IMR-90 (cell line): Measurements from ENCODE around the gene SOX1. TPM values are rescaled to one million over a fixed set of nuclear protein-coding genes. Genes with fewer than 3 reads are reported as not detected.

ENCODE experiments used
- ATAC-seq: fragments of 200-7000 bp; cut with Tn5 transposase; 2 replicates; pipeline ENCODE4 v1.9.1; 2020; ENCODE audit warnings: low read depth, mild to moderate bottlenecking, moderate library complexity
- BruUV-seq: library from RNA; stranded (reverse); fragments of 400-500 nt; replicated peaks from 2 replicates; lab custom pipeline; 2021; lab: Mats Ljungman, UMichigan
- CTCF ChIA-PET: fragments of 300-600 bp; formaldehyde crosslinking; extraction: SDS; loops from one replicate; lab custom pipeline; 2021; ENCODE audit warnings: antibody characterized with exemption; lab: Yijun Ruan, JAX
- POLR2A ChIA-PET: fragments of 300-600 bp; sonication (Branson Sonifier 250); formaldehyde crosslinking; loops from one replicate; lab custom pipeline; 2022; ENCODE audit warnings: antibody characterized with exemption; ENCODE audit not compliant: unreplicated experiment; lab: Charles Lee
- DNase-seq: peaks from one replicate; pipeline ENCODE4 v3.0.0; 2013
- H2AFZ ChIP-seq: replicated peaks from 2 replicates; pipeline ENCODE3; 2013; ENCODE audit warnings: low read length, mild to moderate bottlenecking; ENCODE audit not compliant: poor library complexity
- H2AK5ac ChIP-seq: 2 replicates; pipeline ENCODE4 v1.6.1; 2013; ENCODE audit warnings: low read depth, low read length, inconsistent platforms
- H2AK9ac ChIP-seq: replicated peaks from 2 replicates; pipeline ENCODE3; 2013; ENCODE audit warnings: mild to moderate bottlenecking, low read depth, low read length, moderate library complexity; ENCODE audit not compliant: poor library complexity
- H2BK120ac ChIP-seq: 2 replicates; pipeline ENCODE4 v1.6.1; 2013; ENCODE audit warnings: low read depth, low read length, inconsistent platforms
- H2BK15ac ChIP-seq: 3 replicates; pipeline ENCODE4 v1.6.1; 2013; ENCODE audit warnings: low read depth, low read length, inconsistent platforms
- H2BK20ac ChIP-seq: 2 replicates; pipeline ENCODE4 v1.6.1; 2013; ENCODE audit warnings: low read depth, mild to moderate bottlenecking, inconsistent platforms, low read length, moderate library complexity
- H2BK5ac ChIP-seq: 2 replicates; pipeline ENCODE4 v1.6.1; 2013; ENCODE audit warnings: mild to moderate bottlenecking, low read depth, low read length, inconsistent platforms; ENCODE audit not compliant: poor library complexity, severe bottlenecking
- H3K14ac ChIP-seq: replicated peaks from 2 replicates; pipeline ENCODE4 v1.6.1; 2013; ENCODE audit warnings: low read depth, low read length, inconsistent platforms
- H3K18ac ChIP-seq: 2 replicates; pipeline ENCODE4 v1.6.1; 2013; ENCODE audit warnings: low read depth, low read length, control low read depth
- H3K23ac ChIP-seq: 2 replicates; pipeline ENCODE4 v1.6.1; 2013; ENCODE audit warnings: low read depth, low read length, inconsistent platforms
- H3K27ac ChIP-seq: 2 replicates; pipeline ENCODE4 v1.5.1; 2013; ENCODE audit warnings: mild to moderate bottlenecking, control low read depth, low read length; ENCODE audit not compliant: insufficient read depth
- H3K27me3 ChIP-seq: 2 replicates; pipeline ENCODE4 v1.6.1; 2013; ENCODE audit warnings: low read length; ENCODE audit not compliant: control insufficient read depth, insufficient read depth
- H3K36me3 ChIP-seq: 2 replicates; pipeline ENCODE4 v1.6.1; 2013; ENCODE audit warnings: low read length, mixed read lengths; ENCODE audit not compliant: control insufficient read depth, insufficient read depth
- H3K4ac ChIP-seq: 2 replicates; pipeline ENCODE4 v1.6.1; 2013; ENCODE audit warnings: low read depth, low read length, inconsistent platforms
- H3K4me1 ChIP-seq: 2 replicates; pipeline ENCODE4 v1.6.1; 2013; ENCODE audit warnings: low read length, mixed read lengths; ENCODE audit not compliant: control insufficient read depth, insufficient read depth
- H3K4me2 ChIP-seq: 2 replicates; pipeline ENCODE4 v1.6.1; 2013; ENCODE audit warnings: low read depth, mild to moderate bottlenecking, control low read depth, low read length, moderate library complexity
- H3K4me3 ChIP-seq: 2 replicates; pipeline ENCODE4 v1.5.1; 2013; ENCODE audit warnings: low read depth, mild to moderate bottlenecking, control low read depth, low read length, moderate library complexity; ENCODE audit not compliant: insufficient read depth
- H3K56ac ChIP-seq: 2 replicates; pipeline ENCODE4 v1.6.1; 2013; ENCODE audit warnings: low read length, inconsistent platforms; ENCODE audit not compliant: insufficient read depth; ENCODE audit errors: extremely low read depth
- H3K79me1 ChIP-seq, 2 experiments: 2 replicates each; pipeline ENCODE4 v1.6.1; 2013; ENCODE audit warnings: low read length in 2 of 2, inconsistent platforms in 1 of 2, low read depth in 1 of 2
- H3K9ac ChIP-seq: 2 replicates; pipeline ENCODE4 v1.6.1; 2013; ENCODE audit warnings: low read depth, low read length, control low read depth
- H3K9me1 ChIP-seq: 2 replicates; pipeline ENCODE4 v1.6.1; 2013; ENCODE audit warnings: low read length, inconsistent platforms; ENCODE audit not compliant: insufficient read depth
- H3K9me3 ChIP-seq: 2 replicates; pipeline ENCODE4 v1.6.1; 2013; ENCODE audit warnings: low read length; ENCODE audit not compliant: control insufficient read depth, insufficient read depth
- H4K20me1 ChIP-seq: 2 replicates; pipeline ENCODE4 v1.6.1; 2013; ENCODE audit warnings: low read length, inconsistent platforms; ENCODE audit not compliant: insufficient read depth
- H4K5ac ChIP-seq: 2 replicates; pipeline ENCODE4 v1.6.1; 2013; ENCODE audit warnings: mild to moderate bottlenecking, low read depth, low read length, control low read depth
- H4K8ac ChIP-seq, 2 experiments: 2 replicates each; pipeline ENCODE4 v1.6.1; 2013; ENCODE audit warnings: low read depth in 2 of 2, low read length in 2 of 2, control low read depth in 1 of 2, inconsistent platforms in 1 of 2
- H4K91ac ChIP-seq: 2 replicates; pipeline ENCODE4 v1.6.1; 2013; ENCODE audit warnings: low read depth, low read length, inconsistent platforms; ENCODE audit not compliant: insufficient read depth
- BHLHE40 ChIP-seq: fragments of 150-350 bp; IDR thresholded peaks from 2 replicates; pipeline ENCODE4 v1.6.1; 2016; ENCODE audit warnings: mild to moderate bottlenecking, low read depth, low read length
- CEBPB ChIP-seq: IDR thresholded peaks from 2 replicates; pipeline ENCODE4 v1.6.1; 2012; ENCODE audit warnings: low read depth, low read length, improper control_type of control experiment
- CHD1 ChIP-seq: IDR thresholded peaks from 2 replicates; pipeline ENCODE4 v1.6.1; 2012; ENCODE audit warnings: low read depth, low read length, improper control_type of control experiment
- CTCF ChIP-seq: conservative IDR thresholded peaks from 2 replicates; pipeline ENCODE4 v1.5.1; 2012; ENCODE audit warnings: mild to moderate bottlenecking, low read depth, low read length, improper control_type of control experiment
- FOS ChIP-seq: fragments of 150-350 bp; IDR thresholded peaks from 2 replicates; pipeline ENCODE4 v1.6.1; 2016; ENCODE audit warnings: low read depth, low read length
- MAFK ChIP-seq: IDR thresholded peaks from 2 replicates; pipeline ENCODE4 v1.6.1; 2012; ENCODE audit warnings: low read depth, low read length, improper control_type of control experiment
- MAZ ChIP-seq: IDR thresholded peaks from 2 replicates; pipeline ENCODE4 v1.6.1; 2012; ENCODE audit warnings: low read depth, mild to moderate bottlenecking, low read length, improper control_type of control experiment, moderate library complexity, borderline replicate concordance
- MXI1 ChIP-seq: IDR thresholded peaks from 2 replicates; pipeline ENCODE4 v1.6.1; 2012; ENCODE audit warnings: low read depth, mild to moderate bottlenecking, low read length, moderate library complexity, borderline replicate concordance
- NFE2L2 ChIP-seq: fragments of 150-350 bp; IDR thresholded peaks from 2 replicates; pipeline ENCODE4 v1.6.1; 2016; ENCODE audit warnings: low read depth, mild to moderate bottlenecking, low read length
- POLR2A ChIP-seq: IDR thresholded peaks from 2 replicates; pipeline ENCODE4 v1.6.1; 2012; ENCODE audit warnings: mild to moderate bottlenecking, low read depth, low read length
- RAD21 ChIP-seq: IDR thresholded peaks from 2 replicates; pipeline ENCODE4 v1.6.1; 2012; ENCODE audit warnings: low read length, improper control_type of control experiment
- RCOR1 ChIP-seq: IDR thresholded peaks from 2 replicates; pipeline ENCODE4 v1.6.1; 2012; ENCODE audit warnings: mild to moderate bottlenecking, low read length, improper control_type of control experiment; ENCODE audit not compliant: insufficient replicate concordance
- RFX5 ChIP-seq: IDR thresholded peaks from 2 replicates; pipeline ENCODE4 v1.8.0; 2012; ENCODE audit warnings: low read depth, mild to moderate bottlenecking, low read length, moderate library complexity
- SMC3 ChIP-seq: fragments of 150-350 bp; IDR thresholded peaks from 2 replicates; pipeline ENCODE4 v1.6.1; 2016; ENCODE audit warnings: low read depth, mild to moderate bottlenecking, antibody characterized with exemption, low read length, moderate library complexity
- USF2 ChIP-seq: fragments of 150-350 bp; IDR thresholded peaks from 2 replicates; pipeline ENCODE4 v1.6.1; 2017; ENCODE audit warnings: mild to moderate bottlenecking, antibody characterized with exemption, low read length, low read depth
- WGBS, 2 experiments: methylation state at CpG; one replicate each; pipeline versions ENCODE4 v1.1.5 to v1.1.7; 2013; ENCODE audit warnings: missing lambda C conversion rate in 2 of 2; ENCODE audit not compliant: insufficient read length in 1 of 2; ENCODE audit errors: extremely low coverage in 2 of 2; 5-methylcytosine and 5-hydroxymethylcytosine counted together
- dilution Hi-C: fragments of 300-500 bp; cut with HindIII; formaldehyde crosslinking; loops from one replicate; pipeline ENCODE4 v1.14.3; 2018; ENCODE audit warnings: low sequenced_read_pairs; ENCODE audit not compliant: unreplicated experiment
- in situ Hi-C: fragments of 300-500 bp; cut with MboI; formaldehyde crosslinking; loops from 3 replicates; pipeline ENCODE4 v1.14.3; 2019; ENCODE audit warnings: low sequenced_read_pairs, inconsistent platforms, mixed read lengths
- intact Hi-C: fragments of 100-400 bp; cut with micrococcal nuclease; formaldehyde crosslinking; loops from 2 replicates; pipeline ENCODE4 v1.10.0; 2022
- polyA plus RNA-seq, 3 experiments: library from polyadenylated mRNA; depleted of rRNA; stranded (reverse); fragments of >200 nt; gene quantifications; 2 replicates each; pipeline ENCODE4 v1.2.3, GENCODE V29; 2012; ENCODE audit warnings: low replicate concordance in 1 of 3
- total RNA-seq: library from RNA; depleted of rRNA; stranded (reverse); fragments of >200 nt; gene quantifications from 2 replicates; pipeline ENCODE4 v1.2.3, GENCODE V29; 2012

The SOX1 gene
- total and polyA plus RNA-seq, 2 of the 4 experiments (the other 2 are of a cell fraction): not detected

- ATAC-seq (no peak), DNase-seq (no peak)
- Histone ChIP-seq H3K4me1 (no peaks in the 10 kb centered on the region), H2BK20ac (no peak overlapping the region), H2AK5ac (no peak overlapping the region), H4K20me1 (no peaks in the 10 kb centered on the region), H3K4me2 (no peak overlapping the region), H2BK15ac (no peak overlapping the region), H3K14ac (no peak overlapping the region), H3K23ac (no peak overlapping the region), H3K9me1 (no peaks in the 10 kb centered on the region), H3K56ac (no peak overlapping the region), H4K5ac (no peak overlapping the region), H3K9ac (no peak overlapping the region), H3K27ac (no peak overlapping the region), H2BK5ac (no peak overlapping the region), H3K79me1 (no peaks in the 10 kb centered on the region), H3K18ac (no peak overlapping the region), H4K8ac (no peak overlapping the region), H3K36me3 (no peaks in the 10 kb centered on the region), H2BK120ac (no peak overlapping the region), H2AFZ (no peak overlapping the region), H3K4ac (no peak overlapping the region), H3K27me3 (peaks cover 72% of the 10 kb centered on the region), H3K4me3 (no peak overlapping the region), H3K9me3 (peaks cover 2% of the 10 kb centered on the region), H4K91ac (no peak overlapping the region), H2AK9ac (no peak overlapping the region)
- intact Hi-C loops: loop anchor here (2.0 kb wide), 1 partner anchor 543 kb away; no protein-coding TSS in a partner anchor
- CTCF ChIA-PET: no interaction called here
- TF ChIP-seq USF2 (no peak), RAD21 (no peak), CEBPB (no peak), CHD1 (no peak), MAZ (no peak), RFX5 (no peak), SMC3 (no peak), MAFK (no peak), FOS (no peak), POLR2A (no peak), CTCF (no peak), MXI1 (no peak), RCOR1 (no peak), NFE2L2 (no peak), BHLHE40 (no peak)
- no CpG with 5 or more reads among the region's 2 CpGs for WGBS, 2 experiments
- dilution Hi-C loops: no loop called here
- POLR2A ChIA-PET: no interaction called here
- BruUV-seq: no TSS peak
- in situ Hi-C loops: no loop called here
These were observed 3.1 kb upstream of the SOX1 start for GRCh38 chr13:112063807-112064206.
